Stimulated activated CD4-positive, alpha-beta T cell treated with anti-CD3 and anti-CD28 coated beads, Interleukin-4, amount 100 ng/mL, for 1 hour (primary cell): Measurements from ENCODE around the gene XRCC1.
"Not testable (repeated sequence)": the region's sequence is repeated elsewhere in the genome, so short reads cannot be mapped to it uniquely, and the experiment has no call there.

Source experiments
- DNase-seq: peaks from one replicate; pipeline ENCODE4 v3.0.0-alpha.2; 2020

The XRCC1 gene

DNA sequence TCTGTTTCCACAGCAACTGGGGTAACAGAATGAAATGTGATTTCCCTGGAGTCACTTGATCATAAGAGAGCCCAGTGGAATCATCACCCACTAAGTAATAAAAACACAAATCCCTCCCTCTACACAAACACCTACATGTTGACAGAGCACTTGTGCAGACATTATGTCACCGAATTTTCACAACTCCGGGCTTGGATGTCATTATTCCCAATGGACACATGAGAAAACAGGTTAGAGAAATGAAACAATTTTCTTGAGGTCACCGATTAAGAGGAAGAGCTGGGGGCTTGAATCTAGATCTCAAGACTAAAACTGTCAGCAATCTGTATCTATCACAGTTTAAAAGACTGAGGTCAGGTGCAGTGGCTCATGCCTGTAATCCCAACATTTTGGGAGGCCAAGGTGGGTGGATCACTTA, 3.1 kb downstream of the XRCC1 start:
- no peak for DNase-seq

DNA sequence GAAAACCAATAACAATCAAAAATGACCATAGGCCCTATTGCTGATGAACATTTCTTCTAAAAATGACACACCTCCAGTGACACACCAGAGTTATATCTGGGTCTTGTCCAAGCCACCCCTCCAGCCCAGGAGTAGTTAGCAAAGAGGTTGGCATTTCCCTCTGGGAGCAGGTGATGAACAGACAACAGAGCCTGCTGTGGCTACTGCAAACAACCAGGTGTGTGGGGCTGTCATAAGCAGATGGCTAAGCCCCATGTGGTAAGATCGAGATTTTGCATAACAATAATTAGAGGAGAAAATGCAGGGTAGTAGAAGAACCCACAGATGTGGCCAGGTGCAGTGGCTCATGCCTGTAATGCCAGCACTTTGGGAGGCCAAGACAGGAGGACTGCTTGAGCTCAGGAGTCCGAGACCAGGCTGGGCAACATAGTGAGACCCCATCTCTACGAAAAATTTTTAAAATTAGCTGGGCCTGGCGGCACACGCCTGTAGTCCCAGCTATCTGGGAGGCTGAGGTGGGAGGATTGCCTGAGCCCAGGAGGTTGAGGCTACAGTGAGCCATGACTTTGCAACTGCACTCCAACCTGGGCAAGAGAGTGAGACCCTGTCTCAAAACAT, 5.0 kb downstream of the XRCC1 start:
- no peak for DNase-seq

DNA sequence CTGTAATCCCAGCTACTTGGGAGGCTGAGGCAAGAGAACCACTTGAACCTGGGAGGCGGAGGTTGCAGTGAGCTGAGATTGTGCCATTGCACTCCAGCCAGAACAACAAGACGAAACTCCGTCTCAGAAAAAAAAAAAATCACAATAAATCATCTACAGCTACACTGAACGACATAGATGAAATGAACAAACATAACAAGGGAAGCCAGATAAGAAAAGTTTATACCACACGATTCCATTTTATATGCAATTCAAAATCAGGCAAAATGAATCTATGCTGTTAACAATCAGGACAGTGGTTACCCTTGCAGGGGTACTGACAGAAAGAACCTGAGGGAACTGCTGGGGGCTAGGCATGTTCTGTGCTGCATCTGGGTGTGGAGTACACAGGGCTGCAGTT, 5.7 kb downstream of the XRCC1 start:
- DNase-seq = no peak

DNA sequence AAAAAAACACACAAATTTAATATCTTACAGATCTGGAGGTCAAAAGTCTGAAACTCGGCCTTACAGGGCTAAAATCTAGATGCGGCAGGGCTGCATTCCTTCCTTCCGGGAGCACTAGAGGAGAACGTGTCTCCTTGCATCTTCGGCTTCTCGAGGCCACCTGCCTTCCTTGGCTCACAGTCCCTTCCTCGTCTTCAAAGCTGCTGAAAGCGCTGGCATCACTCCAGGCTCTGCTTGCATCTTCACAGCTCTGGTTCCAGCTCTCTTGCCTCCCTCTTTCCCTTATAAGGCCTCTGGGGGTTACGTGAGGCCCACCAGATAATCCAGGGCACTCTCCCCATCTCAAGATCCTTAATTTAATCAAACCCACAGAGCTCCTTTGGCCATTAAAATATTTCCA, 10.5 kb downstream of the XRCC1 start:
- DNase-seq = no peak

DNA sequence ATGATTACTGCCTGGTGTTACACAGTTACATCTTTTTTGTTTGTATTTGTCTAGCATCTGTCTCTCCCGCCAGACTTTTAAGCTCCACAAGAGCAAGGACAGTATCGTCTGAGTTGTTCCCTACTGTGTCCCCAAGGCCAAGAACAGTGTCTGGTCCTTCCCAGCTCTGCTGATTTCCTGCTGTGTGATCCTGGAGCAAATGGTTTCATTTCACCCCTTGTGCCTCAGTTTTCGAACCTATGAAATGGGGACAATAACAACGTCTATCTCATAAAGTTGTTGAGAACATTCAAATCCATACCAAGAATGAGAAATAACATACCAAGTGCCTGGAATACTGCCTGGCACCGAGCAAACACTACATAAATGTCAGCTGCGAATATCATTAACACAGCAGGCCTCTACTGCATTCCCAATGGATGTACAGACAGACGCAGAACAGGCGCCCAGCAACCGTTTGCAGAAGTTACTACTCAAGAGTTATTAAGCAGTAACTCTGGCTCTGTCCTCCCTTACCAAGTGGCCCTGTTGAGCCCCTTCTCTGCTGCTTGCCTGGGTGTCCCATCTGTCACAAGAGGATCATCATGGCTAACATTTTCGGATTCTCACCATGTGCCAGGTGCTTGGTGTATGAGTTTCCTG, 11.4 kb downstream of the XRCC1 start:
- no peak for DNase-seq

DNA sequence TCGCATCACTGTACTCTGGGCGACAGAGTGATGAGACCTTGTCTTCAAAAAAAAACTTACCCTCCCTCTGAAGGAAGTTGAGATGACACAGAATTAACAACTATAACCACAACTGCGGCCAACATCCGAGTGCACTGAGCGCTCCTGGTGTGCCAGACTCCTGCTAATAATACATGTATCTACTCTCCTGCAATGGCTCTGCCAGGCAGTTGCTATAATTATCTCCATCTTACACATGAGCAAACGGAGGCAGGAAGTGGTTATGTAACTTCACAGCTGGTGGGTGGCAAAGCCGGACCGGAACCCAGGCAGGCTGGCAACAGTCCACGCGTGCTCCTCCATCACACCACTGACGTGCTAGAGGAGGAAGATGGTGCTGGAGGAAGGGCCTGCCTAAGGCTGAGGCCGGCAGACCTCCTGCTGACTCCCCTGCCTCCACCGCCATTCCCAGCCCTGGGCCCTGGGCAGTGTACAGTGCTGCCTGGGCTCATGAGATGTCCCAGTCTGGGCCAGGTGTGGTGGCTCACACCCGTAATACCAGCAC, 12.6 kb downstream of the XRCC1 start:
- DNase-seq = peak; percentile 56

DNA sequence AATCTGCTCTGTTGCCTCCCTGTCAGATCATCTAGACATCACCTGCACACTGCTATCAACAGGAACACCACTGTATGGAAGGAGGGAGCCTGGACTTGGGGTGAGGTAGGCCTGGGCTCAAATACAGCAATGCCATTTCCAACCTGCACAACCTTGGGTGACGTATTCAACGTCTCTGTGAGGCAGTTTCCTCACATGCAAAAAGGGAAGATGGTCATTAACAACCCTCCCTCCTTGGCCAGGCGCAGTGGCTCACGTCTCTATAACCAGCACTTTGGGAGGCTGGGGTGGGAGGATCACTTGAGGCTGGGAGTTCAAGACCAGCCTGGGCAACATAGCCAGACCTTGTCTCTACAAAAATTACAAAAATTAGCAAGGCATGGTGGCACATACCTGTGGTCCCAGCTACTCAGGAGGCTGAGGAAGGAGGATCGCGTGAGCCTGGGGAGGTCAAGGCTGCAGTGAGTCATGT, 13.1 kb downstream of the XRCC1 start:
- DNase-seq = no peak

DNA sequence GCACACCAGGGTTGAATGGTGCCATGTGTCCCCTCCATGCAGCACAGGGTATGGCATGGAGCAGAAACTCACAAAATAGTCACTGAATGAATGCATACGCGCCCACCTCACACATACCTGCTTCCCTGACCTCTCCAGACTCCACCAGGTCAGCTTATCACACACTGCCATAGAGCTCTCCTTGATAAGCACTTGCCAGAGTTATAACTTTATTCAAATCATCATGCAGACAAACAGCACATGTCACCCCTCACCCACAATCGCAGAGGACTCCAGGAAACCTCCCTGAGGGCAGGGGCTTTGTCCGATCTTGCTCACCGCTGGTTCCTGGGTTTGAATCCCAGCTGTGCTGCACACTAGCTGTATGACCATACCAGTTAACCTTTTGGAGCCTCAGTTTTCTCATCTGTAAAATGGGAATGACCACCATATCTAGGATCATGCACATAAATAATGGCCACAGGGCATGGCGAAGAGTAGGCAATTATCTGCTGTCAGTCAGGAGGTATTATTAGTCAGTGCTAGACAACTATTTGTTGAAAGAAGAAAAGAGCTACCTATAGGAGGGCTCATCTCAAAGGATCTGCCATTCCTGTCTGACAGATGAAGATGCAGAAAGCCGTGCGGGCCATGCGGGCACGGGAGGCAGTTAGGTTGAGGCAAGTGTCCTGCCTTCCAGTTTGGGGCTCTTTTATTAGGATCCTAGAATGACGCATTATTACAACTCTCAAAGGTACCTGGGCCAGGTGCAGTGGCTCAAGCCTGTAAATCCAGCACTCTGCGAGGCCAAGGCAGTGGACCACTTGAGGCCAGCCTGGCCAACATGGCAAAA, 14.0 kb downstream of the XRCC1 start:
- no peak for DNase-seq

DNA sequence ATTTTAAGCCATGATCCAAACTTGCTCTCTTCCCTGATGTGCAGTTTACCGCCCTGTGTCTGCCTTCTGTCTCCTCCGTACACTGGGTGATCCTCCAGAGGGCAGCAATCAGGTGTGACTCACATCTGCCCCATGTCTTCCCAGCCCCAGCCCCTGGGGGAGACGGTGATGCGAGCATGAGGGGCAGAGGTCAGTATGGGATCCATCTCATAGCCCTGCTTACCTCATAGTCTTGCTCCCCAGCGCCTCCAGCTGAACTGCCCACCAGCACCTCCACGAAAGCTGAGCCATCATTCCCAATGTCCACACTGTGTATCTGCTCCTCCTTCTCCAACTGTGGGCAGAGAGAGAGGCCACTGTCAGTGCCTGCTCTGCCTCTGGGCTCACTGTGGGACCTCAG, 14.6 kb downstream of the XRCC1 start:
- DNase-seq = no peak

DNA sequence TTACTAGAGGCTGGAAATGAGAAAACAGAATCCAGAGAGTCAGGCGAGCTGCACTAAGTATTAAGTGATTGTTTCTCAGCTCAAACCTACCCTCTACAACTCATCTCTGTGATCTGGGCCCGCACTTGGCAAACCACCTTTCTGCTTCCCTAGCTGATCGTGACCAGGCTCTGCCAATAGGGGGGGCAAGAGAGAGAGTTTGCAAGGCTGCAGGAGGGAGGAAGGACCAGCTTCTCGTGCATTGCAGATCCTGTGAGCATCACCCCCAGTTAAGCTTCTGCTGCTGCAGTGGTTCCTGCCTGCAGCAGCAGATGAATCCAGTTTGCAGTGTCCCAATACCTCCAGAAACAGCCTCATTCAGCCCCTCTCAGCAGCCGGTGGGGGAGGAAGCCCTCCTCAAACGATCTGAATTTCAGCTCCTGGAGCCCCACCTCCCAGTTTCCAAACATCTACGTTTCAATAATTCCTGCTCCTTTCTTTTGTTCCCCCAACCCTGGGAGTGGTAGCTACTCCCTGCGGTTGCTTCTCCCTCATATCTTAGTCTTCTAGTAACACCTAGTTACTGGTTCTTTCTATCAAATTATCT, 20.0 kb downstream of the XRCC1 start:
- peak; percentile 79 for DNase-seq

DNA sequence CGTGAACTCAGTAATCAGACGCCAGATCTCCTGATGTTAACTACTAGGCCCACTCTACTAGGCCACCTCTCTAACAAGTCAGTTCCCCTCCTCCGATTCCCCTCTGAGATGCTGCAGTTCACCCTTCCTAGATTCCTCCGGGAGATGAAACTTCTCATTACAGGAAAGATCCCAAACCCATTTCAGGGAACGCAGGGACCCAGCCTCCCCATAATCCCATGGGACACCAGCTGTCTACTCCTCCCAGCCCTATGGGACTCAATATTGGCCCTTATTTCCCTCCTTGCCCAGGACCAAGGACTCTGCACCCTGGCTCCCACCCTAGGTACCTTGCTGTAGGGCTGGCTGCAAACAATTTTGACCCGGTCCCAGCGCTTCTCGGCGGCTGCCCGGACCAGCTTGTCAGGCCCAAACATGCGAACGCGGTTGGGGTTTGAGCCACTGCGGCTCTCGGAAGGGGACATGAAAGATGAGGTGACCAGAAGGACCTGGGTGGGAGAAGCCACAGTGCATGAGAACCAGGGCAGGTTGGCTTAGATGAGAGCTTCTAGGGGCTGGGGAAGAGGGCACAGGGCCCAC, 20.9 kb downstream of the XRCC1 start:
- DNase-seq = no peak

DNA sequence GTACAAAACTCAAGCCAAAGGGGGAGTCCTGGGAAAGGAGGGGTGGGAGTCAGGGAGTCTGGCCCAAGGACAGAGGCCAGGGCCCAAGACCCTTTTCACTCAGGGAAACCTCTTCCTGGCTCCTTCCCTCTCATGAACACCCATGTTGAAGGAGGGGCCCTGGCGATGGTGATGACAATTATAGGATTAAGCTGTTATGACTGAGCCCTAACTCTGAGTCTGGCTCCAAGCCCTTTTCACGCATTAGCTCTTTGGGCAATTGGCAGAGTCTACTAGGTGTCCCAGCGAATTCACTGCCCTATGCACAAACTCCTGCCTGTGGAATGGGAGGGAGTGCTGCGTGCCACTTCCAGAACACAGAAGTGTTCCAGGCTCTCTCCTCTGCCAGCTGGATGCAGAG, 21.7 kb downstream of the XRCC1 start:
- no peak for DNase-seq

DNA sequence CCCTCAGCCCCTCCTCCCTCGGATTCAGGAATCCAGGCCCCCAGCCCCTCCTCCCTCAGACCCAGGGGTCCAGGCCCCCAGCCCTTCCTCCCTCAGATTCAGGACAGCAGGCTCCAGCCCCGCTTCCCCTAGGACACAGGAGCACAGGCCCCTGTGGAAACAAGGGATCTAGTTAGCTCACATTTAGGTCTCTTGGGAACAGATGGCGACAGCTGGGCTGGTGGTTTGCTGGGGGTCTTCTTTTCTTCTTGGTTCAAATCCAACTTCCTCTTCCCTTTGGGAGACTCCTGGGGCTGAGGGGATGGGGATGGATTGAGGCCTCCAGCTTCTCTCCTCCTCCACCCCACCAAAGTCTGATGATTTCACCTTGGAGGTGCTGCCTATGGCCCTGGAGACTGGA, 22.7 kb downstream of the XRCC1 start:
- DNase-seq = no peak

DNA sequence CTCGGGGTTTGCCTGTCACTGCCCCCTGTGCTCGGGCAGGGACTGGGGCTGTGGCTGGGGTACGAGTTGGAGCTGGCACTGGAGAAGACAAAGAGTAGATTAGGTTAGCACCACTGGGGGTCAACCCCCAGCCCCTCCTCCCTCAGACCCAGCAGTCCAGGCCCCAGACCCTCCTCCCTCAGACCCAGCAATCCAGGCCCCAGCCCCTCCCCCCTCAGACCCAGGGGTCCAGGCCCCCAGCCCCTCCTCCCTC, 23.2 kb downstream of the XRCC1 start:
- DNase-seq = no peak

DNA sequence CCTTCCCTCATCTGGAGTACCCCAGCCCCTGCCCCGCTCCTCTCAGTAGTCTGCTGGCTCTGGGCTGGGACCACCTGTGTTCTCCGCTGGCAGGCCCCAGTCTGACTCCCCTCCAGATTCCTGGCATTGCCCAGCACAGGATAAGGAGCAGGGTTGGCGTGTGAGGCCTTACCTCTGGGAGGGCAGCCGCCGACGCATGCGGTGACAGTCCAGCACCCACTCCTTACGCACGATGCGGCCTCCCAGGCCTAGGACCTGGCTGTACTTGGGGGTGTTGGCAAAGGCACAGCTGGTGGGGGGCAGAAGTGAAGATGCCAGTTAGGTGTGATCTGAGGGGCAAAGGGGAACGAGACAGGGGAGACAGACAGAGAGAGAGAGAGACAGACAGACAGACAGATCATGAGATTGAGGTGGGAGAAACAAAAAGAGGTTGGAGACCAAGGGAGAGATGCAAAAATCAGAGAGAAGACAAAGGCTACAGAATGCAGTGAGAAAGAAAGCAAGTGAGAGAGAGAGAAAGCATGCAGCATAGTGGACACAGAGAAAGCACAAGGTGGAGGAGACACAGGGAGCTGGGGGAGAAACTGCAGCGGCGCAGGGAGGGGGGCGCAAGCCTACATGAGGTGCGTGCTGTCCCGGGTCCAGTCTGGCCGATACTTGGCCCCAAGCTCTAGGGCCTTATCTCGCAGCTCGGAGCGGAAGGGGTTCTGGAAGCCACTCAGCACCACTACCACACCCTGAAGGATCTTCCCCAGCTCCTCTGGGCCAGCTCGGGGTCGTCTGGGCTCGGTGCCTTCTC, 23.7 kb downstream of the XRCC1 start:
- DNase-seq = no peak

DNA sequence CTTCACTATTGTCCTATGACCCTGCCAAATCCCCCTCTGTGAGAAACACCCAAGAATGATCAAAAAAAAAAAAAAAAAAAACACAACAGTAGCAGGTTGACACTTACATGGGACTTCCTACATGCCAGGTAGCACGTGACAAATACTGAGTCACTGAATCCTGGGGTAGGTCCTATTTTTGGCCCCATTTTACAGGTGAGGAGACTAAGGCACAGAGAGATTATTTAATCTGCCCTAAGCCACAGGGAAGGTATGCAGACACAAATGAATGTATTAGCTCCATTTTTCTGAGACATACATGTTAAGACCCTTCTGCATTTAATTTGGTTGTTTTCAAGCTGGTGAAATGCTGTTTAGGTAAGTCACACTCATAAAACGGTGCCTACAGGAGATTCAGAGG, 26.6 kb downstream of the XRCC1 start:
- no peak for DNase-seq

DNA sequence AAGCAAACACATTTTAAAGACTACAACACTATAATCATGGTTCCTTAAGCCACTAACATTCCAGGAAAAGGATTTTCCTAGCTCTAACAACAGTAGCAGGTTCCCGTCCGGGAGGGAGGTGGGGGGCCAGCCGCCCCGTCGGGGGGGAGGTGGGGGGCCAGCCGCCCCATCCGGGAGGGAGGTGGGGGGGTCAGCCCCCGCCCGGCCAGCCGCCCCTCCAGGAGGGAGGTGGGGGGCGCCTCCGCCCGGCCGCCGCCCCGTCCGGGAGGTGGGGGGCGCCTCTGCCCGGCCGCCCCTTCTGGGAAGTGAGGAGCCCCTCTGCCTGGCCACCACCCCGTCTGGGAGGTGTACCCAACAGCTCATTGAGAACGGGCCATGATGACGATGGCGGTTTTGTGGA, 27.4 kb downstream of the XRCC1 start:
- DNase-seq = not testable (repeated sequence)

DNA sequence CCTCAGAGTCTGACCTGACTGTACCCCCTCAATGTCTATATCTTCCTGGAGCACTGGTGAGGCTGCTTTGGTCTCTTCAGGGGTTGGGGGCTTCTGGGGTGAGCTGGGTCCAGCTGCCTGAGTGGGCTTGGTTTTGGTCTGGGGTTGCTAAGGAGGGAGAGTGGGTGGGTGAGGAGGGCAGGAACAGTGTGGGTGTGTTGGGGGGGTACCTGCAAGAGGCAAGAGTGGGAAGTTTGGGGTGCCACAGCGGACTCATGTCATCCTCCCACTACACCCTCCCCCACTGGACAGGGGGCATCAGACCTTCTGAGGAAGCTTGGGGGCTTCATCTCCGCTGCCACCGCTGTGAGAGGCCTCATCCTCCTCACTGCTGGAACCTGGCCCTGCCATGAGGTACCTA, 28.7 kb downstream of the XRCC1 start:
- no peak for DNase-seq

DNA sequence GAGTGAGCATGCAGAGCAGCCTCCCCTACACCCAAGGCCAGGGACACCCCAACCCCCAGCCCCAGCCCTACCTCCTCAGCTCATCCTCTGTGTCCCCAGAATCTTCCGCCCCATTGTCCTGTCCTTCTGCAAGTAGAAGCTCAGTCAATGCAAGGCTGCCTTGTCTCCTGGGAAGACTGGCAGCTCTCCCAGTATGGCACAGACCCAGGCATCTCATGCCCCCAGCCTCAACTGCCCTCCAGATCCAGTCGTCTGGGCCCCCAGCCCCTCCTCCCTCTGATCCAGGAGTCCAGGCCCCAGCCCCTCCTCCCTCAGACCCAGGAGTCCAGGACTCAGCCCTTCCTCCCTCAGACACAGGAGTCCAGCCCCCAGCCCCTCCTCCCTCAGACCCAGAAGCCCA, 29.3 kb downstream of the XRCC1 start:
- DNase-seq = no peak

DNA sequence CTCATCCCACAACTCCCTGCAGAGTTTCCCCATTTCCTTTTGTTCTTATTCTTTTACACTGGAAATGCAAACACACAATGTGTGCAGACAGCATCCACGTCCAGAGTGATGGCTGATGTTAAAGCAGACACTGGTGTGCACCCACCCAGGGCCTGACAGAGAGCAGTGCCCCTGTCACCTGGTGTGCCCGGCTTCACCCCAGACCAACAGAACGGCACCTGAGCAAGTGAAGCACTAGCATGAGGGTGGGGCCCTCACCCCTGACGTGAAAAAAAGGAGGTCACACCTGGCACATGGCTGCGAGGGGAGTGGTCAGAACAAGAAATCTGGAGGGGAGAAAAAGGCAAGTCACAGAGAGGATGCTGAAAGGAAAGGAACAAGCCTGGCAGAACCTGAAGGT, 30.1 kb downstream of the XRCC1 start:
- DNase-seq = no peak

DNA sequence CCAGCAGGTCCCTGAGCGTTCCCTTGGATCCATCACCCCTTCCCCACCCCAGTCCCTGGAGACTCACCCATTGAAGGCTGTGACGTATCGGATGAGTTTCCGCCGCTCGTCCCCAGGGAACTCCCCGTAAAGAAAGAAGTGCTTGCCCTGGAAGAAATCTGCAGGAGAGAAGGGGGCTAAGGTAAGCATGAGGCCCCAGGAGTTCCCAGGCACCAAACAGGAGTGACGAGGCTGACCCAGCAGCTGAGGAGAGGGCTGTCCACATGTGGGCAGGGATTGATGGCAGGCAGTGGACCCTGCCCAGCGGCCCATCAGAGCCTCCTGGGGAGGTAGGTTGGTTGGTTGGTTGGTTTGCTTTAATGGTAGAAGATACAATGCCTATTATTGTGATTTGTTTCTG, 31.2 kb downstream of the XRCC1 start:
- no peak for DNase-seq

DNA sequence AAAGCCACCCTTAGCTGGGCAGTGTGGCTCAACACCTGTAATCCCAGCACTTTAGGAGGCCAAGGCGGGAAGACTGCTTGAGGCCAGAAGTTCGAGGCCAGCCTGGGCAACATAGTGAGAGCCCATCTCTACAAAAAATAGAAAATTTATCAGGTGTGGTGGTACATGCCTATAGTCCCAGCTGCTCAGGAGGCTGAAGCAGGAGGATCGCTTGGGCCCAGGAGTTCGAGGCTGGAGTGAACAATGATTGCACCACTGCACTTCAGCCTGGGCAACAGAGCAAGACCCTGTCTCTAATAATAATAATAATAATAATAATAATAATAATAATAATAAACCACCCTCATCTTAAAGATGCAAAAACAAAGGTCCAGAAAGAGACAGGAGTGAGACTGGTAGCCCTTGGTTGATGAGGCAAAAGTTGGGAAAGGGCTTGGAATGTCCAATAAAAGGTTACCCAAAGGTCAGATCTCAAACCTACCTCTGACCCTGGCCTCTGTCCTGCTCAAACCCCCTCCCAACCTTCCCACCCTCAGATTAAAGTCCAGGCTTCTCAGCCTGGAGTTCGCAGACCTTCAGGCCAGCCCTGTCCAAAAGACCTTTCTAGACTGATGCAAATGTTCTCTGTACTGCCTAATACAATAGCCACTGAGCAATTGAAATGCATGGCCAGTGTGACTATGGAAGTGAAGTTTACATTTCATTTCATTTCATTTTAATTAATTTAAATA, 33.2 kb downstream of the XRCC1 start:
- DNase-seq = no peak
